ENCODE measurements around the gene PLEKHD1. TPM values are rescaled to one million over a fixed set of nuclear protein-coding genes. Genes with fewer than 3 reads are reported as not detected.

The PLEKHD1 gene
- total RNA-seq, 4 donors from 2014 or later, result 0.13 to 2.4 (median 1.8) TPM

- no peak for DNase-seq (ENCODE audit: low spot score in 2 of 2)
- 92 to 93% methylated on average over 7 of the region's 7 CpGs for WGBS, 2 donors
- TF ChIP-seq POLR2A (IDR thresholded peaks at IDR 0.05) (no peak), CTCF (IDR thresholded peaks at IDR 0.05) (no peak)
- intact Hi-C loops (cut with DNase I; ENCODE audit: low total_unique reads), result no loop called here
- H3K4me3 ChIP-seq (ENCODE audit: low read depth, poor library complexity, severe bottlenecking), result no peak overlapping the region
These were observed 76.3 kb downstream of the PLEKHD1 start for GRCh38 chr14:69560826-69561225.

DNA sequence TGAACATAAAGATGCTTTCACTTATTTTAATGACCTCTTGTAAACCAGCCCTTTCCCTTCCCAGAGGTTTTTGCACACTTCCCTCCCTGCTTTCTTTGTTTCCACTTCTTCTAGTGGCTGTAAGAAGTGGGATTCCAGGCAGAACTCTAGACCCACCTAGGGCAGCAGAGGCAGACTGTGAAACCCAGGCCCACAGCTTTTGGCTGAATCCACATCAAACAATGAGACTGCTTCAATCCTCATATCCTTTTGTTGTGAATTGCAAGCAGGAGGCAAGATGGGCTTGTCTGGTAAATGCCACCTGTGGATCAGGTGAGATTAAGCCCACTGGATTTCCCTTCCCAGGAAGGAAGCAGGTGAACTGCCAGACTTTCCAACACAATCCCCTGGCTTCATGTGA is 77.4 kb downstream of the PLEKHD1 start:
- intact Hi-C loops (cut with DNase I; ENCODE audit: low total_unique reads), result no loop called here
- no peak overlapping the region for H3K4me3 ChIP-seq (ENCODE audit: low read depth, poor library complexity, severe bottlenecking)
- no peak for TF ChIP-seq POLR2A (IDR thresholded peaks at IDR 0.05)
- TF ChIP-seq CTCF (IDR thresholded peaks at IDR 0.05), result no peak
- DNase-seq (ENCODE audit: low spot score in 2 of 2), result no peak

GRCh38 chr14:69567563-69567962 is 83.0 kb downstream of the PLEKHD1 start:
- 81 to 83% methylated on average over 5 of the region's 5 CpGs for WGBS, 2 donors

GRCh38 chr14:69569859-69570258 is 85.3 kb downstream of the PLEKHD1 start:
- intact Hi-C loops (cut with DNase I; ENCODE audit: low total_unique reads), result no loop called here
- TF ChIP-seq POLR2A (IDR thresholded peaks at IDR 0.05) (no peak), CTCF (IDR thresholded peaks at IDR 0.05) (no peak)
- WGBS, 2 donors, result 56 to 57% methylated on average over 2 of the region's 2 CpGs
- H3K4me3 ChIP-seq (ENCODE audit: low read depth, poor library complexity, severe bottlenecking), result no peak overlapping the region
- DNase-seq (ENCODE audit: low spot score in 2 of 2), result no peak

More at GRCh38 chr14:69567563-69567962, 83.0 kb downstream of the PLEKHD1 start:
- no peak for DNase-seq (ENCODE audit: low spot score in 2 of 2)
- H3K4me3 ChIP-seq (ENCODE audit: low read depth, poor library complexity, severe bottlenecking), result no peak overlapping the region
- TF ChIP-seq POLR2A (IDR thresholded peaks at IDR 0.05), result no peak
- TF ChIP-seq CTCF (IDR thresholded peaks at IDR 0.05), result no peak
- intact Hi-C loops (cut with DNase I; ENCODE audit: low total_unique reads), result no loop called here

DNA sequence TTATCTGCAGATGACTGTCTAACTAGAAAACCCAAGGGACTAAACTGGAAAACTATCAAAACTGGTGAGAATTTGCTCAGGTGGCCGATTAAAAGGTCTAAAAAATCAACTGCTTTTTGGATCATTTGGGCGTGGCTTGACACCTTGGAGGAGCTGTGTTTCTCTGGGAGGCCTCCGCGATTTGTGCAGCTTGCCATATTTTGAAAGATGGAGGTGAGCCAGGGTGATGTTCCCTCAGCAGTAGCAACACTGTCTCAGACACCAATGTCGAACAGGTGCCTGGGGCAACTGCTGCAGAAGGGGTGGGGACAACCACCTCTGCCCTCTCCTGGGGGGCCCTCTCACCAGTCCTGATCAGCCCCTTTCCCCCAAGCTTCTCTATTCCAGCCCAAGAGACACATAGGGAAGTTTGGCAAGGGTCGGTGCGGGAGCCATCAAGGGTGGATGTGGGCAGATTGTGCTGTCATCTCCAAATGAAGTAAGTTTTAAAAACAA is 86.4 kb downstream of the PLEKHD1 start:
- no peak overlapping the region for H3K4me3 ChIP-seq (ENCODE audit: low read depth, poor library complexity, severe bottlenecking)
- intact Hi-C loops (cut with DNase I; ENCODE audit: low total_unique reads), result no loop called here
- TF ChIP-seq CTCF (IDR thresholded peaks at IDR 0.05), result no peak
- TF ChIP-seq POLR2A (IDR thresholded peaks at IDR 0.05), result no peak
- 70 to 74% methylated on average over 7 of the region's 7 CpGs for WGBS, 2 donors
- no peak for DNase-seq (ENCODE audit: low spot score in 2 of 2)

DNA sequence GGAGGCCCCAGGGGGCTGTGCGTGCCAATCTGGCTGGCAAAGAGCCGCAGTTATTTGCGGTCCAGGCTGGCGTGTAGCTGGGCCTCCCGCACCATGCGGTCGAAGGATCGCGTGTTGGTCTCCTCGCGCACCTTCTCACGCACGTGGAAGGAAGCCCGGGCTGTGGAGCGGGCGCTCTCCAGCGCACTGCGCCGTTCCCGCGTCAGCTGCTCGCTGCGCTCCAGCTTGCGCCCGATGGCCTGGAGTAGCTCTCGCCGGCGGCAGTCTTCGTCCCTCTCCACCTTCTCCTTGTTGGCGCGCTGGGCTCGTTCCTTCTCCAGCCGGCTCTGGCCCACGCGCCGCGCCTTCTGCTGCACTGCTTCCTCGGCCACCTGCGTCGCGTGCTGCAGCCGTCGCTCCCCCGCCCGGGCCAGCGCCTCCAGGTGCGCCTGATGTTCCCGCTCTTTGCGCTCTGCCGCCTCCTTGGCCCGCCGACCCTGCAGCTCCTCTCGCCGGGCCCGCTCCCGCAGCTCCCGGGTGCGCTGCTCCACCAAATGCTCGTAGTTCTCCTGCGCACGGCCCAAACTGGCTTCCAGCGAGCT is 87.0 kb downstream of the PLEKHD1 start:
- WGBS, 2 donors, result 20 to 26% methylated on average over 45 to 49 of the region's 62 CpGs
- peak overlapping the region; percentile 30 for H3K4me3 ChIP-seq (ENCODE audit: low read depth, poor library complexity, severe bottlenecking)
- intact Hi-C loops (cut with DNase I; ENCODE audit: low total_unique reads), result no loop called here
- TF ChIP-seq POLR2A (IDR thresholded peaks at IDR 0.05), result no peak
- no peak for DNase-seq (ENCODE audit: low spot score in 2 of 2)
